K562 (cell line): Measurements from ENCODE around the gene SOHLH1. TPM values are rescaled to one million over a fixed set of nuclear protein-coding genes. Genes with fewer than 3 reads are reported as not detected.

Source experiments
- CBX8 ChIP-seq: fragments of 200-600 bp; sonication (generic); IDR thresholded peaks from 2 replicates; pipeline ENCODE4 v1.6.1; 2012; ENCODE audit warnings: borderline replicate concordance, mixed run types, low read depth, mild to moderate bottlenecking, moderate library complexity, mixed read lengths, low read length, control low read depth, inconsistent platforms; ENCODE audit not compliant: poor library complexity, severe bottlenecking; ENCODE audit errors: extremely low read depth
- E2F6 ChIP-seq, 2 experiments: IDR thresholded peaks; 2 replicates each; pipeline ENCODE4 v1.6.1; 2011; ENCODE audit warnings: borderline replicate concordance in 1 of 2, control low read depth in 1 of 2, low read depth in 1 of 2, low read length in 1 of 2, mild to moderate bottlenecking in 1 of 2, mixed read lengths in 1 of 2, moderate library complexity in 1 of 2; ENCODE audit not compliant: insufficient read depth in 1 of 2, insufficient read length in 1 of 2, poor library complexity in 1 of 2, severe bottlenecking in 1 of 2; ENCODE audit errors: extremely low read depth in 1 of 2
- ETS1 ChIP-seq: conservative IDR thresholded peaks from 2 replicates; pipeline ENCODE4 v1.6.1; 2011; ENCODE audit warnings: low read depth, mild to moderate bottlenecking, low read length; ENCODE audit not compliant: control insufficient read depth
- MNT ChIP-seq, 2 experiments: fragments of 450-650 bp; conservative IDR thresholded peaks; 2 replicates each; pipeline ENCODE4 v1.6.1; 2017; ENCODE audit warnings: mild to moderate bottlenecking in 2 of 2, moderate library complexity in 2 of 2
- OTX1 ChIP-seq: fragments of 450-650 bp; formaldehyde crosslinking; IDR thresholded peaks from 2 replicates; pipeline ENCODE4 v1.4.0; 2022; ENCODE audit warnings: mild to moderate bottlenecking
- PATZ1 ChIP-seq: fragments of 250-450 bp; sonication (Bioruptor Pico); IDR thresholded peaks from 2 replicates; pipeline ENCODE4 v1.5.0; 2020; ENCODE audit warnings: mild to moderate bottlenecking, borderline replicate concordance
- POLR3A ChIP-seq: IDR thresholded peaks from 2 replicates; pipeline ENCODE4 v1.6.1; 2011; ENCODE audit warnings: borderline replicate concordance, mild to moderate bottlenecking, moderate library complexity; ENCODE audit not compliant: insufficient read length, insufficient read depth; ENCODE audit errors: extremely low read depth
- TAF15 ChIP-seq: fragments of 200-400 bp; formaldehyde crosslinking; IDR thresholded peaks from 2 replicates; pipeline ENCODE4 v1.6.1; 2017; ENCODE audit warnings: mild to moderate bottlenecking, low read depth, low read length, moderate library complexity
- TFE3 ChIP-seq: fragments of 450-650 bp; formaldehyde crosslinking; IDR thresholded peaks from 2 replicates; pipeline ENCODE4 v1.4.0; 2020; ENCODE audit warnings: mild to moderate bottlenecking, mixed read lengths
- USF1 ChIP-seq: sonication (generic); formaldehyde crosslinking; IDR thresholded peaks from 2 replicates; pipeline ENCODE4 v1.9.0; 2022; ENCODE audit warnings: mild to moderate bottlenecking, missing genetic modification reagents
- ZHX1 ChIP-seq: fragments of 150-350 bp; conservative IDR thresholded peaks from 2 replicates; pipeline ENCODE4 v1.6.1; 2014; ENCODE audit warnings: low read length
- ZNF197 ChIP-seq: fragments of 200-800 bp; sonication (Bioruptor generic); IDR thresholded peaks from 2 replicates; pipeline ENCODE4 v1.6.1; 2016; ENCODE audit warnings: low read depth, missing genetic modification characterization, missing compliant biosample characterization
- ZNF316 ChIP-seq: fragments of 450-650 bp; IDR thresholded peaks from 2 replicates; pipeline ENCODE4 v1.6.1; 2016
- ZNF445 ChIP-seq: fragments of 250-450 bp; sonication (Bioruptor Pico); IDR thresholded peaks from 2 replicates; pipeline ENCODE4 v1.4.0; 2020; ENCODE audit warnings: low read depth, mild to moderate bottlenecking, moderate library complexity
- polyA plus RNA-seq, 8 experiments: library from polyadenylated mRNA; depleted of rRNA in 4 of 8; stranded (reverse) in 5 of 8; unstranded in 3 of 8; fragments of >200 nt; fragmentation: Nextera tagmentation in 2 of 8; fragmentation: Illumina TruSeq in 1 of 8; extraction: Ambion mirVana in 2 of 8; extraction: Trizol in 1 of 8; gene quantifications; 2 replicates each; pipeline versions ENCODE4 v1.2.1 to v1.2.3, GENCODE V29; 2011 to 2014; ENCODE audit warnings: inconsistent platforms in 1 of 8, missing spikeins in 1 of 8
- total RNA-seq, 7 experiments: library from RNA; depleted of rRNA in 6 of 7; stranded (reverse); fragments of >200 nt in 6 of 7; fragmentation: Illumina TruSeq in 2 of 7; extraction: Trizol in 2 of 7; gene quantifications; 2 replicates each; pipeline versions ENCODE4 v1.2.1 to v1.2.3, GENCODE V29; 2011 to 2021; ENCODE audit warnings: low replicate concordance in 1 of 7

SOHLH1 gene
- total and polyA plus RNA-seq, 9 of the 15 experiments (the other 6 are each of a cell fraction or from before 2014, with no cell fraction given): 0.17 to 0.41 (median 0.29) TPM; not detected in 6

- TF ChIP-seq E2F6 (IDR thresholded peaks at IDR 0.05; ENCODE audit: borderline replicate concordance in 1 of 2, extremely low read depth in 1 of 2, insufficient read depth in 1 of 2, insufficient read length in 1 of 2, low read depth in 1 of 2, low read length in 1 of 2, poor library complexity in 1 of 2, severe bottlenecking in 1 of 2) (peak in 1 of 2 experiments; percentile 32), POLR3A (no peak), OTX1 (CRISPR knock-in tag) (no peak), CBX8 (no peak), PATZ1 (CRISPR knock-in tag) (no peak), ZNF445 (CRISPR knock-in tag) (no peak), TFE3 (CRISPR knock-in tag) (no peak), ETS1 (no peak), ZNF197 (CRISPR knock-in tag) (no peak), TAF15 (no peak), USF1 (CRISPR knock-in tag) (peak; percentile 80), ZHX1 (no peak), MNT (conservative IDR thresholded peaks at IDR 0.05) (no peak), ZNF316 (no peak)
Observed at GRCh38 chr9:135699440-135699839, at the start of gene SOHLH1 (continued).
